Measurements from ENCODE around the gene RXRG.
A peak's percentile ranks its signal among the peaks of the same experiment; 100 is the strongest.

Gene RXRG

GRCh38 chr1:165375623-165376022, 69.3 kb downstream of the RXRG start:
- no peak for TF ChIP-seq CTCF (IDR thresholded peaks at IDR 0.05; ENCODE audit: borderline replicate concordance, control extremely low read depth, extremely low read depth, insufficient read depth, missing control alignments)
- in situ Hi-C loops (cut with MboI; ENCODE audit: low sequenced_read_pairs, unreplicated experiment), result no loop called here
- no peak for DNase-seq (ENCODE audit: low spot score)

GRCh38 chr1:165371588-165372225, 73.2 kb downstream of the RXRG start:
- DNase-seq (ENCODE audit: low spot score), result no peak
- in situ Hi-C loops (cut with MboI; ENCODE audit: low sequenced_read_pairs, unreplicated experiment), result no loop called here
- no peak for TF ChIP-seq CTCF (IDR thresholded peaks at IDR 0.05; ENCODE audit: borderline replicate concordance, control extremely low read depth, extremely low read depth, insufficient read depth, missing control alignments)

- in situ Hi-C loops (cut with MboI; ENCODE audit: low sequenced_read_pairs, unreplicated experiment), result no loop called here
- TF ChIP-seq CTCF (IDR thresholded peaks at IDR 0.05; ENCODE audit: borderline replicate concordance, control extremely low read depth, extremely low read depth, insufficient read depth, missing control alignments), result peak; percentile 86
- peak; percentile 64 for DNase-seq (ENCODE audit: low spot score)
Measured at GRCh38 chr1:165369255-165369848, 75.6 kb downstream of the RXRG start.

GRCh38 chr1:165367375-165367993, 77.4 kb downstream of the RXRG start:
- in situ Hi-C loops (cut with MboI; ENCODE audit: low sequenced_read_pairs, unreplicated experiment), result no loop called here
- peak; percentile 80 for DNase-seq (ENCODE audit: low spot score)
- peak; percentile 89 for TF ChIP-seq CTCF (IDR thresholded peaks at IDR 0.05; ENCODE audit: borderline replicate concordance, control extremely low read depth, extremely low read depth, insufficient read depth, missing control alignments)

- in situ Hi-C loops (cut with MboI; ENCODE audit: low sequenced_read_pairs, unreplicated experiment), result no loop called here
Measured at GRCh38 chr1:165365341-165365740, 79.6 kb downstream of the RXRG start.

More at GRCh38 chr1:165365341-165365740, 79.6 kb downstream of the RXRG start:
- no peak for DNase-seq (ENCODE audit: low spot score)
- TF ChIP-seq CTCF (IDR thresholded peaks at IDR 0.05; ENCODE audit: borderline replicate concordance, control extremely low read depth, extremely low read depth, insufficient read depth, missing control alignments), result no peak
